Measurements from ENCODE around the gene XYLT1. TPM values are rescaled to one million over a fixed set of nuclear protein-coding genes. Genes with fewer than 3 reads are reported as not detected.
A peak's percentile ranks its signal among the peaks of the same experiment; 100 is the strongest.

XYLT1 gene
- total and polyA plus RNA-seq, 9 of the 15 experiments (the other 6 are each of a cell fraction or from before 2014, with no cell fraction given), result 0.03 to 0.09 (median 0.08) TPM; not detected in 6

DNA sequence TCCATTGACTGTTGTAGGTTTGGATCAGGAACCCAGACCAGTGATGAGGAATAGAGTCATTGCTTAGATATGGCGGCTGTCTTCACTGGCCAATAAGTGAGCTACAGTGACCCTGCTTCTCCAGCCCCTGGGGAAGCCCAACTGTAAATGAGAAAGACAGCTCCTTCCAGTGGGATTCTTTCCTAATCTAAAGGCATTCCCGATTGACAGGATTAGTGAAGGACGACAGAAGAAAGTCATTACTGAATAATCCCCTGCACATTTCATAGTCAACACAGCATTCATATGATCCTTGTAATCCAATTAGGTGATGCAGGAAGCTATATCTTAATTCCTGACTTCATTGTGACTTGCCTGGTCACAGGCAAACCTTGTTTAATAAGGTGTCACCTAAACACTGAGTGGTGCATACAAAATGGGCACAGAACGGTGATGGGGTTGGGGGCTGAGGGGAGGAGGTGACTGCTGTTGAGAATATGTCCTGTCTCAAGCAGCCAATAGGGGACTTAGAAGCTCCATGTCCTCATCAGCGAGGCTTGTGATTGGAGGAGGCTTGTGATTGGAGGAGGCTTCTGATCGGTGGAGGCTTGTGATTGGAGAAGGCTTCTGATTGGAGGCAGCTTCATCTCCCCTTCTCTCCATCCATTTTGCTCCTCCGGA, 242.6 kb downstream of the XYLT1 start:
- Histone ChIP-seq H3K27me3 (ENCODE audit: control insufficient read depth in 2 of 2, insufficient read depth in 2 of 2, low read length in 2 of 2) (peaks cover 5 to 23% of the 10 kb centered on the region in 2 experiments; a peak in 4 of 5 replicates), H3K9me3 (replicated peaks; ENCODE audit: control insufficient read depth, insufficient read depth, low read depth, low read length) (no peaks in the 10 kb centered on the region), H4K20me1 (replicated peaks; ENCODE audit: control insufficient read depth, insufficient read depth, low read length) (no peaks in the 10 kb centered on the region), H3K9ac (ENCODE audit: insufficient read depth in 1 of 2, low read depth in 2 of 2, low read length in 2 of 2) (no peak overlapping the region), H3K4me1 (replicated peaks in 1 of 2; ENCODE audit: control insufficient read depth in 2 of 2, insufficient read depth in 2 of 2, low read length in 2 of 2) (no peaks in the 10 kb centered on the region), H3K27ac (ENCODE audit: extremely low read depth, low read depth, low read length) (no peak overlapping the region), H3K36me3 (ENCODE audit: control insufficient read depth, insufficient read depth, low read length) (no peaks in the 10 kb centered on the region), H3K79me2 (ENCODE audit: control insufficient read depth, insufficient read depth, low read length) (no peaks in the 10 kb centered on the region), H3K4me3 (no peak overlapping the region), H2AFZ (ENCODE audit: low read depth, low read length) (no peak overlapping the region), H3K9me1 (ENCODE audit: control insufficient read depth, insufficient read depth, low read length) (no peaks in the 10 kb centered on the region), H3K4me2 (ENCODE audit: insufficient read depth, low read length) (no peak overlapping the region)
- TF ChIP-seq ZNF830 (CRISPR knock-in tag; IDR thresholded peaks at IDR 0.05) (no peak), NFYB (IDR thresholded peaks at IDR 0.05; ENCODE audit: extremely low read depth, insufficient read length) (peak; percentile 25)
- no TSS peak for BruUV-seq (replicated peaks)
- ATAC-seq (peak; percentile 37; the same call in 1 of the 3 replicates), DNase-seq (ENCODE audit: extremely low read depth in 1 of 4, low spot score in 3 of 4) (peak; percentile 5 to 35 (median 19)), FAIRE-seq (no peak)
- intact Hi-C loops (cut with micrococcal nuclease), result no loop called here
- ChIA-PET CTCF (ENCODE audit: low intra/inter-chr PET ratio) (no interaction called here), POLR2A (no interaction called here)
- WGBS (ENCODE audit: insufficient coverage, low coverage, missing lambda C conversion rate), result 2% methylated on average over 7 of the region's 7 CpGs
- in situ Hi-C loops (cut with MboI), result no loop called here

DNA sequence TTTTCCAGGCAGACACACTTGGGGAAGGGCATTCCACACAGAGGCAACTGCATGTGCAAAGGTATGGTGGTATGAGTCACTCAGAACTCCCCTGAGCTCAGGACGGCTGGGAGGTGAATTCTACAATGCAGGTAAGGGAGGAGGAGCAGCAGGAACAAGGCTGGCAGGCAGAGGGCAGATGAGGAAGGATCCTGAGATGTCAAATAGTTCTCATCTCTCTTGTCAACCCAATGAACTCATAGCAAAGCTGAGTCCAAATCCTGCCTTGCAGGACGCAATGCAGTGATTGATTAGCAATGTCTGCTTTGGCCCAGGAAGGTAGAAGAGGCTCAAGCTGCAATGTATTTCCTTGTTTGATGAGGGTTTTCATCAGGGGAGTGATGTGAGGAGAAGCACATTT, 243.5 kb downstream of the XYLT1 start:
- TF ChIP-seq ZNF717 (CRISPR knock-in tag; IDR thresholded peaks at IDR 0.05) (no peak), L3MBTL2 (IDR thresholded peaks at IDR 0.05) (no peak), ZBTB17 (CRISPR knock-in tag; IDR thresholded peaks at IDR 0.05) (peak; percentile 72; the same call in 1 of the 2 replicates), ZNF75A (CRISPR knock-in tag; IDR thresholded peaks at IDR 0.05) (no peak), ZFP1 (CRISPR knock-in tag; IDR thresholded peaks at IDR 0.05) (no peak)
- TF ChIP-seq, protein P1, sequence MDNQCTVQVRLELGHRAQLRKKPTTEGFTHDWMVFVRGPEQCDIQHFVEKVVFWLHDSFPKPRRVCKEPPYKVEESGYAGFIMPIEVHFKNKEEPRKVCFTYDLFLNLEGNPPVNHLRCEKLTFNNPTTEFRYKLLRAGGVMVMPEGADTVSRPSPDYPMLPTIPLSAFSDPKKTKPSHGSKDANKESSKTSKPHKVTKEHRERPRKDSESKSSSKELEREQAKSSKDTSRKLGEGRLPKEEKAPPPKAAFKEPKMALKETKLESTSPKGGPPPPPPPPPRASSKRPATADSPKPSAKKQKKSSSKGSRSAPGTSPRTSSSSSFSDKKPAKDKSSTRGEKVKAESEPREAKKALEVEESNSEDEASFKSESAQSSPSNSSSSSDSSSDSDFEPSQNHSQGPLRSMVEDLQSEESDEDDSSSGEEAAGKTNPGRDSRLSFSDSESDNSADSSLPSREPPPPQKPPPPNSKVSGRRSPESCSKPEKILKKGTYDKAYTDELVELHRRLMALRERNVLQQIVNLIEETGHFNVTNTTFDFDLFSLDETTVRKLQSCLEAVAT (IDR thresholded peaks at IDR 0.05), result peak in 1 of 2 experiments; percentile 52; a peak in 1 of 4 replicates
- Histone ChIP-seq H3K9me3 (replicated peaks; ENCODE audit: control insufficient read depth, insufficient read depth, low read depth, low read length) (no peaks in the 10 kb centered on the region), H3K4me1 (replicated peaks in 1 of 2; ENCODE audit: control insufficient read depth in 2 of 2, insufficient read depth in 2 of 2, low read length in 2 of 2) (no peaks in the 10 kb centered on the region), H3K9ac (ENCODE audit: insufficient read depth in 1 of 2, low read depth in 2 of 2, low read length in 2 of 2) (no peak overlapping the region), H3K27ac (ENCODE audit: extremely low read depth, low read depth, low read length) (no peak overlapping the region), H2AFZ (ENCODE audit: low read depth, low read length) (no peak overlapping the region), H3K27me3 (ENCODE audit: control insufficient read depth in 2 of 2, insufficient read depth in 2 of 2, low read length in 2 of 2) (peaks cover 7 to 24% of the 10 kb centered on the region in 2 experiments; a peak in 4 of 5 replicates), H3K9me1 (ENCODE audit: control insufficient read depth, insufficient read depth, low read length) (no peaks in the 10 kb centered on the region), H3K79me2 (ENCODE audit: control insufficient read depth, insufficient read depth, low read length) (no peaks in the 10 kb centered on the region), H3K36me3 (ENCODE audit: control insufficient read depth, insufficient read depth, low read length) (no peaks in the 10 kb centered on the region), H3K4me3 (no peak overlapping the region), H3K4me2 (ENCODE audit: insufficient read depth, low read length) (no peak overlapping the region), H4K20me1 (replicated peaks; ENCODE audit: control insufficient read depth, insufficient read depth, low read length) (no peaks in the 10 kb centered on the region)
- no TSS peak for BruUV-seq (replicated peaks)
- WGBS (ENCODE audit: insufficient coverage, low coverage, missing lambda C conversion rate), result 0% methylated on average over 2 of the region's 2 CpGs
- in situ Hi-C loops (cut with MboI) (no loop called here), intact Hi-C loops (cut with micrococcal nuclease) (no loop called here)
- no peak for DNase-seq (ENCODE audit: extremely low read depth in 1 of 4, low spot score in 3 of 4)
- ATAC-seq, result no peak
- CTCF ChIA-PET (ENCODE audit: low intra/inter-chr PET ratio), result no interaction called here
- FAIRE-seq, result no peak
- POLR2A ChIA-PET, result no interaction called here

All from K562 (cell line).